ENCODE results near the gene CFAP46. TPM values are rescaled to one million over a fixed set of nuclear protein-coding genes. Genes with fewer than 3 reads are reported as not detected.

CFAP46 gene
- total RNA-seq, 1 experiment from 2014 or later: 1.6 TPM

DNA sequence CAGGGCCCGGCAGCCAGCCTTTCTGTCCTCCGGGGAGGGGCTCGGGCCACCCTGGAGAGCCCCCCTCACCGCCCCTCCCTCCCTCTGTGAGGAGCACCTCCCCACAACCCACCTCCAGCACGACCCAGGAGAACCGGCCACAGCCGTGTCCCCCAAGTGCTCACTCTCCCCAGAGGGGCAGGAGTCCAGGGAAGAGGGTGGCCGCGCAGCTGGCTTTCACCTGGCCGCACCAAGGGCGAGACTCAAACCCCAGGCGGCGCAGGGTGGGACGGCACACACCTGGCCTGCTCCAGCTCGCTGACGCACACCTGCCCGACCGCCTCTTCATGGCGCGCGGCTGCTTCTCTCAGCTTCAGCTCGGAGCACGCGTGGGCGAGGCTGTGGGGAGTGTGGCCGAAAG lies 73.4 kb downstream of the CFAP46 start:
- POLR2A ChIA-PET: no interaction called here
- DNase-seq (ENCODE audit: low read depth, low spot score) (no peak), ATAC-seq (no peak)
- in situ Hi-C loops (cut with HindIII; ENCODE audit: low pct_unique_long_range_greater_than_20kb, low sequenced_read_pairs): no loop called here
- BruUV-seq (replicated peaks): no TSS peak
- Histone ChIP-seq H3K36me3 (ENCODE audit: control insufficient read depth, insufficient read depth, low read length) (no peaks in the 10 kb centered on the region), H3K27ac (ENCODE audit: low read length) (no peak overlapping the region), H3K27me3 (ENCODE audit: control insufficient read depth, insufficient read depth, low read length) (peaks cover 14% of the 10 kb centered on the region), H3K9me3 (ENCODE audit: control insufficient read depth, insufficient read depth, low read depth, low read length) (no peaks in the 10 kb centered on the region), H3K4me1 (ENCODE audit: control insufficient read depth, insufficient read depth, low read length) (no peaks in the 10 kb centered on the region; the same call in 1 of the 2 replicates), H3K4me3 (ENCODE audit: low read depth in 2 of 2, low read length in 2 of 2) (no peak overlapping the region)
- CTCF ChIA-PET: no interaction called here
- TF ChIP-seq SIN3A (IDR thresholded peaks at IDR 0.05; ENCODE audit: borderline replicate concordance, insufficient read depth, low read depth, low read length): no peak
- TF ChIP-seq, protein P1, sequence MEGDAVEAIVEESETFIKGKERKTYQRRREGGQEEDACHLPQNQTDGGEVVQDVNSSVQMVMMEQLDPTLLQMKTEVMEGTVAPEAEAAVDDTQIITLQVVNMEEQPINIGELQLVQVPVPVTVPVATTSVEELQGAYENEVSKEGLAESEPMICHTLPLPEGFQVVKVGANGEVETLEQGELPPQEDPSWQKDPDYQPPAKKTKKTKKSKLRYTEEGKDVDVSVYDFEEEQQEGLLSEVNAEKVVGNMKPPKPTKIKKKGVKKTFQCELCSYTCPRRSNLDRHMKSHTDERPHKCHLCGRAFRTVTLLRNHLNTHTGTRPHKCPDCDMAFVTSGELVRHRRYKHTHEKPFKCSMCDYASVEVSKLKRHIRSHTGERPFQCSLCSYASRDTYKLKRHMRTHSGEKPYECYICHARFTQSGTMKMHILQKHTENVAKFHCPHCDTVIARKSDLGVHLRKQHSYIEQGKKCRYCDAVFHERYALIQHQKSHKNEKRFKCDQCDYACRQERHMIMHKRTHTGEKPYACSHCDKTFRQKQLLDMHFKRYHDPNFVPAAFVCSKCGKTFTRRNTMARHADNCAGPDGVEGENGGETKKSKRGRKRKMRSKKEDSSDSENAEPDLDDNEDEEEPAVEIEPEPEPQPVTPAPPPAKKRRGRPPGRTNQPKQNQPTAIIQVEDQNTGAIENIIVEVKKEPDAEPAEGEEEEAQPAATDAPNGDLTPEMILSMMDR (IDR thresholded peaks at IDR 0.05): no peak
- TF ChIP-seq POLR2AphosphoS5 (IDR thresholded peaks at IDR 0.05; ENCODE audit: low read depth, low read length): no peak
- TF ChIP-seq, protein P2, sequence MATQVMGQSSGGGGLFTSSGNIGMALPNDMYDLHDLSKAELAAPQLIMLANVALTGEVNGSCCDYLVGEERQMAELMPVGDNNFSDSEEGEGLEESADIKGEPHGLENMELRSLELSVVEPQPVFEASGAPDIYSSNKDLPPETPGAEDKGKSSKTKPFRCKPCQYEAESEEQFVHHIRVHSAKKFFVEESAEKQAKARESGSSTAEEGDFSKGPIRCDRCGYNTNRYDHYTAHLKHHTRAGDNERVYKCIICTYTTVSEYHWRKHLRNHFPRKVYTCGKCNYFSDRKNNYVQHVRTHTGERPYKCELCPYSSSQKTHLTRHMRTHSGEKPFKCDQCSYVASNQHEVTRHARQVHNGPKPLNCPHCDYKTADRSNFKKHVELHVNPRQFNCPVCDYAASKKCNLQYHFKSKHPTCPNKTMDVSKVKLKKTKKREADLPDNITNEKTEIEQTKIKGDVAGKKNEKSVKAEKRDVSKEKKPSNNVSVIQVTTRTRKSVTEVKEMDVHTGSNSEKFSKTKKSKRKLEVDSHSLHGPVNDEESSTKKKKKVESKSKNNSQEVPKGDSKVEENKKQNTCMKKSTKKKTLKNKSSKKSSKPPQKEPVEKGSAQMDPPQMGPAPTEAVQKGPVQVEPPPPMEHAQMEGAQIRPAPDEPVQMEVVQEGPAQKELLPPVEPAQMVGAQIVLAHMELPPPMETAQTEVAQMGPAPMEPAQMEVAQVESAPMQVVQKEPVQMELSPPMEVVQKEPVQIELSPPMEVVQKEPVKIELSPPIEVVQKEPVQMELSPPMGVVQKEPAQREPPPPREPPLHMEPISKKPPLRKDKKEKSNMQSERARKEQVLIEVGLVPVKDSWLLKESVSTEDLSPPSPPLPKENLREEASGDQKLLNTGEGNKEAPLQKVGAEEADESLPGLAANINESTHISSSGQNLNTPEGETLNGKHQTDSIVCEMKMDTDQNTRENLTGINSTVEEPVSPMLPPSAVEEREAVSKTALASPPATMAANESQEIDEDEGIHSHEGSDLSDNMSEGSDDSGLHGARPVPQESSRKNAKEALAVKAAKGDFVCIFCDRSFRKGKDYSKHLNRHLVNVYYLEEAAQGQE (IDR thresholded peaks at IDR 0.05; ENCODE audit: insufficient read depth in 1 of 2, low read depth in 2 of 2, low read length in 1 of 2): no peak
- no peak for TF ChIP-seq TCF7L2 (IDR thresholded peaks at IDR 0.05; ENCODE audit: low read depth, low read length)
- intact Hi-C loops (cut with micrococcal nuclease; ENCODE audit: unreplicated experiment): no loop called here

DNA sequence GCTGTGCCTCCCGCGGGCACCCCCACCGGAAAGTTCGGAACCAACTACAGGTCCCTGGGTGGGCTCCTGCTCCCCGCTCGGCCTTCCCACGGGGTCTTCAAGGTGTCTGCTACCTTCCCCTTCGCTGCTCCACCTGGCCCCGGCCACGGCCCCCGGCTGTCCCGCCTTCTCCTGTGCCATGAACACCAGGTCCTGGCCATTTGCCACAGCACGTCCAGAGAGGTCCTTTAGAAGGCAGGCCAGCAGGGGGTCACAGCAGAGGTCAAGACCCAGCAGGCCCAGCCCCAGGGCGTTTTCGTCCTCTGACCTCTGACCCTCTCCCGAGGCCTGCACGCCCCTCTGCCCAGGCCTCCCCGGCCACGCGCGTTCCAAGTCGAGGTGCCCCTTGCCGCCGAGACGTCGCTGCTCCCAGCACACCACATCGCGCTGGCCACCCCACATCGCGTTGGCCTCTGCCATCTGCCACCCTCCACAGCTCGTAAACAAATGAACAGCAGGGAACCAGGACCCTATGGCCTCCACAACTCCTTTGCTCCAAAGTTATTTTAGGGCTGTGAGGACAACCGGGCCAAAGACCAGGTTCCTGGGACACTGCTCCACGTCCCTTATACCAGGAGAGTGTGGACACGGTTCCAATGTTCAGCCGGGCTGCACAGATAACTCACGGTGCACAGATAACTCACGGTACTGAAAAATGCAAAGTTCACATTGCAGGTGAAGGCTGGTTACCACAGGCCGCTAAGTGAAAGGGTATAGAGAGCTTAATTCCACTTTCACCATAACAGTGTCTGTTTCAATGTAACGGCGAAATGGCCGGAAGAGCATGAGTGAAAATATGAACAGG lies 74.3 kb downstream of the CFAP46 start:
- intact Hi-C loops (cut with micrococcal nuclease; ENCODE audit: unreplicated experiment) (no loop called here), in situ Hi-C loops (cut with HindIII; ENCODE audit: low pct_unique_long_range_greater_than_20kb, low sequenced_read_pairs) (no loop called here)
- H3K36me3 ChIP-seq (ENCODE audit: control insufficient read depth, insufficient read depth, low read length): no peaks in the 10 kb centered on the region
- BruUV-seq (replicated peaks): no TSS peak
- ATAC-seq: no peak
- no peaks in the 10 kb centered on the region; the same call in 1 of the 2 replicates for H3K4me1 ChIP-seq (ENCODE audit: control insufficient read depth, insufficient read depth, low read length)
- CTCF ChIA-PET: no interaction called here
- H3K4me3 ChIP-seq (ENCODE audit: low read depth in 2 of 2, low read length in 2 of 2): no peak overlapping the region
- H3K9me3 ChIP-seq (ENCODE audit: control insufficient read depth, insufficient read depth, low read depth, low read length): no peaks in the 10 kb centered on the region
- TF ChIP-seq POLR2AphosphoS5 (IDR thresholded peaks at IDR 0.05; ENCODE audit: low read depth, low read length): no peak
- TF ChIP-seq SIN3A (IDR thresholded peaks at IDR 0.05; ENCODE audit: borderline replicate concordance, insufficient read depth, low read depth, low read length): no peak
- TF ChIP-seq, protein P1 (IDR thresholded peaks at IDR 0.05): no peak
- no peak for TF ChIP-seq TCF7L2 (IDR thresholded peaks at IDR 0.05; ENCODE audit: low read depth, low read length)
- TF ChIP-seq, protein P2 (IDR thresholded peaks at IDR 0.05; ENCODE audit: insufficient read depth in 1 of 2, low read depth in 2 of 2, low read length in 1 of 2): no peak
- H3K27me3 ChIP-seq (ENCODE audit: control insufficient read depth, insufficient read depth, low read length): peaks cover 11% of the 10 kb centered on the region
- H3K27ac ChIP-seq (ENCODE audit: low read length): no peak overlapping the region
- DNase-seq (ENCODE audit: low read depth, low spot score): no peak
- POLR2A ChIA-PET: no interaction called here

All from Panc1 (cell line).